ENCODE results near the gene PLCB1. TPM values are rescaled to one million over a fixed set of nuclear protein-coding genes. Genes with fewer than 3 reads are reported as not detected.
A peak's percentile ranks its signal among the peaks of the same experiment; 100 is the strongest.

The PLCB1 gene
- total RNA-seq, 1 donor = 13.4 TPM

GRCh38 chr20:8735674-8736073 lies 603.6 kb downstream of the PLCB1 start:
- no peak overlapping the region for H3K4me2 ChIP-seq (ENCODE audit: insufficient read depth, low read length)
- no peaks in the 10 kb centered on the region for H3K4me1 ChIP-seq (ENCODE audit: insufficient read depth, low read length)
- no peak for TF ChIP-seq CTCF (IDR thresholded peaks at IDR 0.05; ENCODE audit: extremely low read depth, low read depth, low read length)
- H3K36me3 ChIP-seq (ENCODE audit: insufficient read depth, low read length) = no peaks in the 10 kb centered on the region
- H2AFZ ChIP-seq (ENCODE audit: low read length) = no peak overlapping the region
- no peaks in the 10 kb centered on the region for H3K27me3 ChIP-seq (ENCODE audit: insufficient read depth, low read length)
- H3K9me3 ChIP-seq (ENCODE audit: low read depth, low read length) = no peaks in the 10 kb centered on the region
- peak; percentile 25 for DNase-seq (ENCODE audit: insufficient read length, low spot score, missing footprints)
- no peak overlapping the region for H3K4me3 ChIP-seq (ENCODE audit: insufficient read depth, low read length)
- no peaks in the 10 kb centered on the region for H4K20me1 ChIP-seq (ENCODE audit: insufficient read depth, low read length)
- H3K27ac ChIP-seq (ENCODE audit: low read depth, low read length) = no peak overlapping the region
- no peaks in the 10 kb centered on the region for H3K79me2 ChIP-seq (ENCODE audit: insufficient read depth, low read length)

- TF ChIP-seq CTCF (IDR thresholded peaks at IDR 0.05; ENCODE audit: extremely low read depth, low read depth, low read length) = no peak
- Histone ChIP-seq H4K20me1 (ENCODE audit: insufficient read depth, low read length) (no peaks in the 10 kb centered on the region), H3K9me3 (ENCODE audit: low read depth, low read length) (no peaks in the 10 kb centered on the region), H3K4me1 (ENCODE audit: insufficient read depth, low read length) (no peaks in the 10 kb centered on the region), H2AFZ (ENCODE audit: low read length) (no peak overlapping the region), H3K79me2 (ENCODE audit: insufficient read depth, low read length) (no peaks in the 10 kb centered on the region), H3K27ac (ENCODE audit: low read depth, low read length) (no peak overlapping the region), H3K4me3 (ENCODE audit: insufficient read depth, low read length) (no peak overlapping the region), H3K36me3 (ENCODE audit: insufficient read depth, low read length) (no peaks in the 10 kb centered on the region), H3K27me3 (ENCODE audit: insufficient read depth, low read length) (no peaks in the 10 kb centered on the region), H3K4me2 (ENCODE audit: insufficient read depth, low read length) (no peak overlapping the region)
- DNase-seq (ENCODE audit: insufficient read length, low spot score, missing footprints) = no peak
Observed at GRCh38 chr20:8740265-8740664, 608.2 kb downstream of the PLCB1 start.

GRCh38 chr20:8744228-8744844 lies 612.3 kb downstream of the PLCB1 start:
- no peak for TF ChIP-seq CTCF (IDR thresholded peaks at IDR 0.05; ENCODE audit: extremely low read depth, low read depth, low read length)
- peak; percentile 13 for DNase-seq (ENCODE audit: insufficient read length, low spot score, missing footprints)
- Histone ChIP-seq H3K36me3 (ENCODE audit: insufficient read depth, low read length) (no peaks in the 10 kb centered on the region), H3K4me1 (ENCODE audit: insufficient read depth, low read length) (no peaks in the 10 kb centered on the region), H3K4me3 (ENCODE audit: insufficient read depth, low read length) (no peak overlapping the region), H3K27ac (ENCODE audit: low read depth, low read length) (no peak overlapping the region), H2AFZ (ENCODE audit: low read length) (no peak overlapping the region), H3K9me3 (ENCODE audit: low read depth, low read length) (no peaks in the 10 kb centered on the region), H3K27me3 (ENCODE audit: insufficient read depth, low read length) (no peaks in the 10 kb centered on the region), H3K79me2 (ENCODE audit: insufficient read depth, low read length) (no peaks in the 10 kb centered on the region), H3K4me2 (ENCODE audit: insufficient read depth, low read length) (no peak overlapping the region), H4K20me1 (ENCODE audit: insufficient read depth, low read length) (no peaks in the 10 kb centered on the region)

- Histone ChIP-seq H4K20me1 (ENCODE audit: insufficient read depth, low read length) (no peaks in the 10 kb centered on the region), H3K4me3 (ENCODE audit: insufficient read depth, low read length) (no peak overlapping the region), H3K79me2 (ENCODE audit: insufficient read depth, low read length) (no peaks in the 10 kb centered on the region), H3K27me3 (ENCODE audit: insufficient read depth, low read length) (no peaks in the 10 kb centered on the region), H3K9me3 (ENCODE audit: low read depth, low read length) (no peaks in the 10 kb centered on the region), H3K4me2 (ENCODE audit: insufficient read depth, low read length) (no peak overlapping the region), H3K27ac (ENCODE audit: low read depth, low read length) (no peak overlapping the region), H3K36me3 (ENCODE audit: insufficient read depth, low read length) (no peaks in the 10 kb centered on the region), H2AFZ (ENCODE audit: low read length) (no peak overlapping the region), H3K4me1 (ENCODE audit: insufficient read depth, low read length) (peaks cover 6% of the 10 kb centered on the region)
- no peak for DNase-seq (ENCODE audit: insufficient read length, low spot score, missing footprints)
- TF ChIP-seq CTCF (IDR thresholded peaks at IDR 0.05; ENCODE audit: extremely low read depth, low read depth, low read length) = no peak
Observed at GRCh38 chr20:8749101-8749500, 617.0 kb downstream of the PLCB1 start.
